HG02623 (cell line): ENCODE results near the gene RPTN.

ENCODE experiments used
- ATAC-seq: cut with Tn5 transposase; IDR thresholded peaks from one replicate; pipeline ENCODE4 v1.9.1; 2021; ENCODE audit warnings: moderate library complexity; ENCODE audit not compliant: unreplicated experiment

The RPTN gene, protein sequence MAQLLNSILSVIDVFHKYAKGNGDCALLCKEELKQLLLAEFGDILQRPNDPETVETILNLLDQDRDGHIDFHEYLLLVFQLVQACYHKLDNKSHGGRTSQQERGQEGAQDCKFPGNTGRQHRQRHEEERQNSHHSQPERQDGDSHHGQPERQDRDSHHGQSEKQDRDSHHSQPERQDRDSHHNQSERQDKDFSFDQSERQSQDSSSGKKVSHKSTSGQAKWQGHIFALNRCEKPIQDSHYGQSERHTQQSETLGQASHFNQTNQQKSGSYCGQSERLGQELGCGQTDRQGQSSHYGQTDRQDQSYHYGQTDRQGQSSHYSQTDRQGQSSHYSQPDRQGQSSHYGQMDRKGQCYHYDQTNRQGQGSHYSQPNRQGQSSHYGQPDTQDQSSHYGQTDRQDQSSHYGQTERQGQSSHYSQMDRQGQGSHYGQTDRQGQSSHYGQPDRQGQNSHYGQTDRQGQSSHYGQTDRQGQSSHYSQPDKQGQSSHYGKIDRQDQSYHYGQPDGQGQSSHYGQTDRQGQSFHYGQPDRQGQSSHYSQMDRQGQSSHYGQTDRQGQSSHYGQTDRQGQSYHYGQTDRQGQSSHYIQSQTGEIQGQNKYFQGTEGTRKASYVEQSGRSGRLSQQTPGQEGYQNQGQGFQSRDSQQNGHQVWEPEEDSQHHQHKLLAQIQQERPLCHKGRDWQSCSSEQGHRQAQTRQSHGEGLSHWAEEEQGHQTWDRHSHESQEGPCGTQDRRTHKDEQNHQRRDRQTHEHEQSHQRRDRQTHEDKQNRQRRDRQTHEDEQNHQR

GRCh38 chr1:152159144-152159543 lies at the start of gene RPTN:
RPTN (minus strand) TSS chr1:152159228; CDS start chr1:152157889, 1,339 bp downstream.
- no peak for ATAC-seq

GRCh38 chr1:152198982-152199381 lies 40.0 kb upstream of the RPTN start:
- no peak for ATAC-seq

DNA sequence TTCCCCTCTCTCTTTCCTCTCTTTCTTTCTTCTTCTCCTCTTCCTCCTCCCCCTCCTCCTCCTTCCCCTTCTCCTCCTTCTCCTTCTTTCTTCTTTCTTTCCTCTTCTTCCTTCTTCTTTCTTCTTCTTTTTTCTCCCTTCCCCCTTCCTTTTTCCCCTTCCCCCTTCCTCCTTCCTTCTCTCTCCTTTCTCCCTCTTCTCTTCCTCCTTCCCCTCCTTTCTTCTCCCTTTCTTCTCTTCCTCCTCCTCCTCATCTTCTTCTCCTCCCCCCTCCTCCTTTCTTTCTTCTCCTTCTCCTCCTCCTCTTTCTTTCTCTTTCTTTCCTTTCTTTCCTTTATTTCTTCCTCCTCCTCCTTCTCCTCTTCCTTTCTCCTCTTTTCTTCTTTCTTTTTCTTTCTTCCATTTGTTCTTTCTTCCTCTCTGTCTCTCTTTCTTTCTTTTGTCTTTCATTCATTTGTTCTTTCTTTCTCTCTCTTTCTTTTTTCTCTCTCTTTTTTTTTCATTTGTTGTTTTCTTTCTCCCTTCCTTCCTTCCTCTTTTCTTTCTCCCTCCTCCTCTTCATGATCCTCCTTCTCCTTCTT lies 38.4 kb upstream of the RPTN start:
- no peak for ATAC-seq

- no peak for ATAC-seq
Measured at GRCh38 chr1:152191711-152192110, 32.7 kb upstream of the RPTN start.

DNA sequence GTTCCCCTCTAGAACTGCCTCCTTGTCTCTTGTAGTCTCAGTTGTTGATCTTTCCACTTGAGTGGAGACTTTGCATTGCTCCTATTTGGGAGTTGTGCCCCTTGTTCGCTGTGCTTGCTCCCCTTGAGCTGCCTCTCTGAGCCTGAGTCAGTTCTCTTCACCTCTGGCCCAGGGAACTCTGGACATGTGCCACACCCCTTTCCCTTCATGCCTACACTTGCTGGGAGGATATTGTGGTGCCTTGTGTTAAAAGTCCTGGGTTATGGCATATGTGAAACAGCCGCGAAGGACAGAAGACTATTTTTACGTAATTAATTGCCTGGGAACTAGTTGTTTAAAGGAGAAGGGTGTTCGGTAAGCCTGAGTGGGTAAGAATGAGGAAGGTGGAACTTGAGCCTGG lies 32.2 kb upstream of the RPTN start:
- no peak for ATAC-seq

DNA sequence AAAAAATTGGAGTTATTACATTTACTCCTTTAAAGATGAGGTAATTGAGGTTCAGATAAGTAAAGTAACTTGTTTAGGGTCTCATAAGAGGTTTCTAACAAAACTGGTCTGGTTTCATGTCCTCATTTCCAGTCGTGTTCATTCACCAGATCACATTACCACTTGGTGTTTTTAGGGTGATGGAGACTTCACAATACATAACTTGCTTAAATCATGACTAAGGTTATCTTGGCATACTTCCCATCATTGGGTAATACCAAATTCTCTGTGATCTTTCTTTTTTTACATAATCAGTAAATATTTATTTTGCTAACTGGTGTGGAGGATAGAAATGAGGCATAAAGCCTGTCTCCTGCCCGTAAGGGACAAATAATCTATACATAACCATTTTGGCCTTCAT lies 31.6 kb upstream of the RPTN start:
- ATAC-seq: no peak

GRCh38 chr1:152189657-152190442 lies 30.8 kb upstream of the RPTN start:
- ATAC-seq: no peak

- ATAC-seq: no peak
Measured at GRCh38 chr1:152188673-152189591, 29.9 kb upstream of the RPTN start.

DNA sequence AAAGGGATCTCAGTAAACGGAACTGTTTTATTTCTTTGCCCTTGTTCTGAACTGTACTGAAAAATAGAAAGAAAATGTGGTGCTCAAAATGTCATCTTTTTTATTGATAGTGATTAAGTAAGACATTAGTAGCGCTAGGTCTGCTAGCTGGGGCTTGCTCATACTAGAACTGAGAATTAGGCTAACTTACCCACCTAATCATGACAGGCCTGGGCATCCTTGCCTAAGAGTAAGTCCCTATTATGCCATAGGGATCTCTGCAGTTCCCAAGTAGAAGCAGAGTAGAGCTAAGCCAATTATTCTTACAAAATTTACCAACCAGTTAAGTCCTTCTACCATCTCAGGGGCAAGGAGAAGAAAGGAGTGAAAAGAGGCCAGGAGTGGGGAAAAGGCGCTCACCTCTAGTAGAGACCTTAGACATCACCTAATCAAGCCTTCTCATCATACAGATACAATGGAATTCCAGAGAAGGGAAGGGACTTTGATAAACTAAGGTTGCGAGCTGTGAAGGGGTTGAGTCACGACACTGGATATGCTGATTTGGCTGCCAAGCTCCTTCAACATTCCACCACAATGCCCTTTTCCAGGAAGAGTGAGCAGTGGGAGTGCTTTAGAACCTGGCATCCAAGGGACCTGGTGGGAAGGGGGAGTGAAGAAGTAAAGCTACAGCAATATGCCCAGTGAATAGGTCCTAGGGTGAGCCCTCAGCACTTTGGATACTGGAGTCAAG lies 27.7 kb upstream of the RPTN start:
- no peak for ATAC-seq

- peak; percentile 44 for ATAC-seq
Measured at GRCh38 chr1:152185544-152186391, 26.7 kb upstream of the RPTN start.

GRCh38 chr1:152182944-152183361 lies 23.9 kb upstream of the RPTN start:
- no peak for ATAC-seq

- no peak for ATAC-seq
Measured at GRCh38 chr1:152182431-152182830, 23.4 kb upstream of the RPTN start.

- no peak for ATAC-seq
Measured at GRCh38 chr1:152179566-152179965, 20.5 kb upstream of the RPTN start.

DNA sequence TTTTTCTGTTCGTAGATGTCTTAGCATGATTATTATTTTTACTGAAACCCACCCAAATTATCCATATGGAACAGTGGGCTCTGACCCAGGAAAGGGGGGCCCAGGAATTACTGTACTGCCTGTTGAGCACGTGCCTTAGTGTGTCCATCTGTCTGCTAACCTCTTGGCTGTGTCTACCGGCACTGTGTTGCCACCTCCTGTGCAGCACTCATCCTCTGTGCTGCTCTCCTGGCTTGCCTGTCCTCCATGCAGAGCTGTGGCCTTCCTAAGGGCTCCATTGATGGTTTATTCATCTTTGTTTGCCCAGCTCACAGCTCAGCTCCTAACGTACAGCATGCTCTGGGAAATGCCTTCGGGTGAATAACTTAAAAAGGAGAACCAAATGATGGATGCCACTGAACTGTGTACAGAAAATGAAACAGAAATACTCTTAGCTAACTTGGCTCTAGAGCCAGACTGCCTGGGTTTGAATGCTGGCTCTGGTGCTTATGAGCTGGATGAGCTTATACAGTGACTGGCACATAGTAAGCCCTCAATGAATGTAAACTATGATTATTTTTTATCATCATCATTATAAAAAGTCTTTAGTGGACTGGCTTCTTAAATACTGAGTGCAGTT lies 11.4 kb upstream of the RPTN start:
- no peak for ATAC-seq

- no peak for ATAC-seq
Measured at GRCh38 chr1:152169366-152170025, 10.5 kb upstream of the RPTN start.

DNA sequence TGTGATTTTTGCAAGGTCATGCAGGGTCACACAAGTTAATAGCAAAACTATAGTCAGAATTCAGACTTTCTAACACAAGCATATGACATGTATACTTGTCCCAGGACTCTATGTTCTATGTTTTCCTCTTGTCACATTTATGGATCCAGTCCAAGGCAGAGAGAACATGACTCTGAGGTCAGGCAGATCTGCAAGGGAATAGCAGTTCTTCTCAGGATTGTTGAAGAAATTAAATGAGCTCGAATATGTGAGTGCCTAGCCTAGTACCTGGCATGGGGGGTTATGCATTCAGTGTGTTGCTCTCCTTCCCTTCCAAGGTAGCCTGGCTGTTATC lies 9.5 kb upstream of the RPTN start:
- ATAC-seq: no peak

DNA sequence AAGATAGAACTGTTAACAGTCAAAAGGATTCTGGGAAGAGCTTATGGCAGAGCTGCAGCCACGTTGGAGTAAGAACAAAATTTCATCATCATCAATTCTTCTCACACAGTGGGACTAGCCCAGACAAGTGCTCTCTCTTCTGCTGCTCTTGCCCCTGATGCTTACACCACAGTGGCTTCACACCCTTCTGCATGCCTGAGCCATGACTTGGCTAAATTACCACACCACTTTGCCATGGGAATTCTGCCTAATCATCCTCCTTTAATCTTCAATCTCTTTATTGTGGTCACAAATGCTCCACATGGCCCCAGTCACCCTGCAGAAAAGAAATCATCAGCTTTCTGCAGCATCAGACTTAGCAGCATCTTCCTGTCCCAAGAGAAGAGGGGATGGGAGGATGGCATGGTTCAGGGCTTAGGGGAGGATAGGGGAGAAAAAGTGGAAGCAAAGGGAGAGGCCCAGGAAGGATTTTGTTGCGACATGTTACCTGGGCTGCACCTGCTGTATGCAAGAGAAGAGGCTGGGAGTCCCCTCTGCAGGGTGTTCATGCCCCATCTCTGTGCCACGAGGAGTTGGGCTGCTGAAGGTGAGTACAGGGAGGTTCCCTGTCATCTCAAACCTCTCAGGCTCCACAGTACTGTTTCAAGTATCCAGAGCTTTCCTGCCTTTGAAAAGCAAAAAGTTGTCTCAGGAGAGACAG lies 9.0 kb upstream of the RPTN start:
- no peak for ATAC-seq
